Brain microvascular endothelial cell (primary cell): Measurements from ENCODE around the gene ATP1A2.

Experiments
- DNase-seq: peaks from one replicate; pipeline ENCODE4 v3.0.0-alpha.2; 2020
- H3K27ac ChIP-seq: fragments of 250-450 bp; sonication (Bioruptor Pico); 2 replicates; pipeline ENCODE4 v1.5.1; 2020; ENCODE audit warnings: mild to moderate bottlenecking, moderate library complexity
- H3K27me3 ChIP-seq: fragments of 250-450 bp; sonication (Bioruptor Pico); replicated peaks from 2 replicates; pipeline ENCODE4 v1.5.1; 2020; ENCODE audit warnings: mild to moderate bottlenecking
- H3K36me3 ChIP-seq: fragments of 250-450 bp; sonication (Bioruptor Pico); replicated peaks from 2 replicates; pipeline ENCODE4 v1.5.1; 2020; ENCODE audit warnings: mild to moderate bottlenecking
- H3K4me3 ChIP-seq: 2 replicates; pipeline ENCODE4 v1.5.1; 2011; ENCODE audit warnings: low read depth, mild to moderate bottlenecking, control low read depth, low read length, moderate library complexity
- CTCF ChIP-seq: IDR thresholded peaks from 2 replicates; pipeline ENCODE4 v1.5.1; 2011; ENCODE audit warnings: low read depth, mild to moderate bottlenecking, moderate library complexity, low read length, control low read depth, inconsistent platforms; ENCODE audit errors: missing control alignments
- in situ Hi-C: cut with HindIII; loops from 2 replicates; pipeline ENCODE4 v1.10.0; 2017; ENCODE audit warnings: low sequenced_read_pairs, low pct_ligation_motif_present

The ATP1A2 gene

DNA sequence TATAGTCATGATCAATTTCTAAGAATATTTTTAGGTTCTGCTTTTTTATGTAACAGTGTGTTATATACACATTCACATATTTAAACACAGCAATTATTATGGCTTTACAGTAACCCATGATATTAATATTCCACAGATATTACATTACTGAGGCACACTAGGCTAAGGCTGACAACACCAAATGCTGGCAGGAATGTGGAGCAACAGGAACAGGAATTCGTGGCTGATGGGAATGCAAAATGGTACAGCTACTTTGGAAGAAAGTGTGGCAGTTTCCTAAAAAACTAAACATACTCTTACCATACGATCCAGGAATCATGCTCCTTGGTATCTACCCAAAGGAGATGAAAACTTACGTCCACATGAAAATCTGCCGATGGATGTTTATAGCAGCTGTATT, 36.1 kb upstream of the ATP1A2 start:
- Histone ChIP-seq H3K36me3 (no peaks in the 10 kb centered on the region), H3K4me3 (no peak overlapping the region), H3K27me3 (peaks cover 54% of the 10 kb centered on the region), H3K27ac (no peak overlapping the region)
- in situ Hi-C loops: no loop called here
- DNase-seq: no peak
- TF ChIP-seq CTCF: no peak

- in situ Hi-C loops: no loop called here
- H3K27ac ChIP-seq: no peak overlapping the region
- H3K27me3 ChIP-seq: peaks cover 56% of the 10 kb centered on the region
- no peak for DNase-seq
- no peak overlapping the region for H3K4me3 ChIP-seq
- no peak for TF ChIP-seq CTCF
- H3K36me3 ChIP-seq: no peaks in the 10 kb centered on the region
These were observed 35.0 kb upstream of the ATP1A2 start for GRCh38 chr1:160080381-160081100.

DNA sequence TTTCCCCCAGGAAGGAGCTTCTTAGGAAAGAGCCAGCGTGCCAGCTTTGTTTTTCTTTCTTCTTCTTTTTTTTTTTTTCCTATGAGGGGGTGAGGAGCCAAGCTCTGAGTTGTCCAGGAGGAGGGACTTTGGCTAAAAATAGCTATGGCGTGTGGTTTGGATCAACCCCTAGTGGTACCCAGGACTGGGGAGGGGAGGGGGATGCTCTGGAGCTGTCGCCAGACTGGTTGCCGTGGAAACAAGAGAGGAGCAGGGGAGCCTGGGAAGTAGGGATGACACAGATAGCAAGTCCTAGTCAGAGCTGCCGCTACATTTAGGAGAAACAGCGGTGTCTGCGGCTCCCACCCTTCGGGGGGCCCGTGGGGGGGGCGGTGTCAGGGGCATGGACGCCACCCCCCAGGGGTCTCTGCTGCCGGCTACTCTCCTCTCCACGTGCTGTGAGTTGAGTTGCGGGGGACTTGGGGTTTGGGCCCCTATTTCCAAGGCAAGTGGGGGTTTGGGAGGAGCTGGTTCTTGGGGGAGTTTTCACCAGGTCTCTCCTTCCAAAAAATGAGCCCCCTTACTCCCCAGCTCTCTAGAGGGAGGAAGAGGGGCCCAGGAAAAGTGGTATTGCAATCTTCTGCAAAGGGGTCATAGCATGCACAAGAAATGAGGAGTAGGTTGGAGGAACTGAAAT, 34.2 kb upstream of the ATP1A2 start, which contains the start of gene KCNJ9:
KCNJ9 (plus strand) TSS at position 278 of the 676 bp plus-strand sequence. CDS start 2,493 bp downstream, outside the sequence.
- H3K27me3 ChIP-seq: peaks cover 52% of the 10 kb centered on the region
- in situ Hi-C loops: no loop called here
- H3K36me3 ChIP-seq: no peaks in the 10 kb centered on the region
- H3K4me3 ChIP-seq: no peak within 1 kb of the TSS
- no peak within 1 kb of the TSS for H3K27ac ChIP-seq
- TF ChIP-seq CTCF: no peak
- no peak for DNase-seq

DNA sequence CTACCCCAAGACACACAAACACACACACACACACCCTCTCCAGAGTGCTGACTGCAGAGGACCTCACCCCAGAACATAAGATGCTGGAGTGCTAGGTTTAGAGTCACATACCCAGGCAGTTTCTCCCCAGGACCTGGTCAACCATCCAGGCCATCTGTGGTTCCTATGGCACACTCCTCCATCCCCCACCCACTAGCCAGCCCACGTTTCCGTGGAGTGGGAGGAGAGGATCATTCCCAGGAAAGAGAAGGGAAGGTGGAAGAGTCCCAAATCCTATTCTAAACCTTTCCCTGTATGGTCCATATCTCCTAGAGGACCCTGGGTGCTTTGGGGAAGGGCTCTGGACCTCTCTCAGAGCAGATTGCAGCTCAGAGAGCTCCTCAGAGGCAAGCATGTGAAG, 33.1 kb upstream of the ATP1A2 start:
- H3K27me3 ChIP-seq: peaks cover 52% of the 10 kb centered on the region
- H3K27ac ChIP-seq: no peak overlapping the region
- H3K36me3 ChIP-seq: no peaks in the 10 kb centered on the region
- in situ Hi-C loops: no loop called here
- no peak for TF ChIP-seq CTCF
- DNase-seq: no peak
- H3K4me3 ChIP-seq: no peak overlapping the region

- no peak for DNase-seq
- Histone ChIP-seq H3K27ac (no peak overlapping the region), H3K27me3 (peaks cover 52% of the 10 kb centered on the region), H3K4me3 (no peak overlapping the region), H3K36me3 (no peaks in the 10 kb centered on the region)
- in situ Hi-C loops: no loop called here
- no peak for TF ChIP-seq CTCF
These were observed 32.6 kb upstream of the ATP1A2 start for GRCh38 chr1:160082926-160083325.
